GM23248 (cell line): Measurements from ENCODE around the gene VPS13A. TPM values are rescaled to one million over a fixed set of nuclear protein-coding genes. Genes with fewer than 3 reads are reported as not detected.

Experiments
- DNase-seq: peaks from one replicate; pipeline ENCODE4 v3.0.0-alpha.2; 2015
- H2AFZ ChIP-seq: fragments of 200-600 bp; sonication (generic); 2 replicates; pipeline ENCODE4 v1.6.1; 2016; ENCODE audit warnings: antibody characterized with exemption
- H3F3A ChIP-seq: fragments of 200-600 bp; sonication (generic); 2 replicates; pipeline ENCODE4 v1.6.1; 2016; ENCODE audit warnings: mild to moderate bottlenecking, antibody characterized with exemption, mixed run types; ENCODE audit not compliant: insufficient read depth
- H3K27ac ChIP-seq: fragments of 200-600 bp; sonication (generic); 2 replicates; pipeline ENCODE4 v1.5.1; 2016; ENCODE audit warnings: mild to moderate bottlenecking
- H3K27me3 ChIP-seq: fragments of 200-600 bp; sonication (generic); replicated peaks from 2 replicates; pipeline ENCODE4 v1.6.1; 2016; ENCODE audit warnings: mild to moderate bottlenecking; ENCODE audit not compliant: insufficient read depth
- H3K36me3 ChIP-seq: fragments of 200-600 bp; sonication (generic); 2 replicates; pipeline ENCODE4 v1.6.1; 2016; ENCODE audit warnings: low read depth, mild to moderate bottlenecking
- H3K4me1 ChIP-seq: fragments of 200-600 bp; sonication (generic); 2 replicates; pipeline ENCODE4 v1.6.1; 2016; ENCODE audit warnings: mild to moderate bottlenecking; ENCODE audit not compliant: insufficient read depth
- H3K4me2 ChIP-seq: fragments of 200-600 bp; sonication (generic); one replicate; pipeline ENCODE4 v1.6.1; 2016; ENCODE audit warnings: mild to moderate bottlenecking; ENCODE audit not compliant: unreplicated experiment
- H3K4me3 ChIP-seq: fragments of 200-600 bp; sonication (generic); 2 replicates; pipeline ENCODE4 v1.5.1; 2016; ENCODE audit warnings: mild to moderate bottlenecking
- H3K79me2 ChIP-seq: fragments of 200-600 bp; sonication (generic); 2 replicates; pipeline ENCODE4 v1.6.1; 2016; ENCODE audit warnings: mild to moderate bottlenecking; ENCODE audit not compliant: insufficient read depth
- H3K9ac ChIP-seq: fragments of 200-600 bp; sonication (generic); 2 replicates; pipeline ENCODE4 v1.6.1; 2016; ENCODE audit warnings: mild to moderate bottlenecking
- H3K9me2 ChIP-seq: fragments of 200-600 bp; sonication (generic); 2 replicates; pipeline ENCODE4 v1.6.1; 2016; ENCODE audit warnings: mixed run types, mild to moderate bottlenecking, moderate library complexity; ENCODE audit not compliant: insufficient read depth
- H3K9me3 ChIP-seq: fragments of 200-600 bp; sonication (generic); one replicate; pipeline ENCODE4 v1.6.1; 2017; ENCODE audit warnings: low read depth
- H4K20me1 ChIP-seq: fragments of 200-600 bp; sonication (generic); 2 replicates; pipeline ENCODE4 v1.6.0; 2016; ENCODE audit not compliant: insufficient read depth
- EZH2 ChIP-seq: fragments of 200-600 bp; sonication (generic); IDR thresholded peaks from 2 replicates; pipeline ENCODE4 v1.6.1; 2018; ENCODE audit warnings: antibody characterized with exemption, mild to moderate bottlenecking; ENCODE audit not compliant: insufficient read depth, poor library complexity, severe bottlenecking
- EZH2phosphoT487 ChIP-seq: fragments of 200-600 bp; sonication (generic); IDR thresholded peaks from 2 replicates; pipeline ENCODE4 v1.6.1; 2018; ENCODE audit warnings: antibody characterized with exemption, moderate library complexity, mild to moderate bottlenecking, low read depth; ENCODE audit not compliant: insufficient read depth
- WGBS, 2 experiments: methylation state at CpG; one replicate each; pipeline ENCODE4 v1.1.6; 2015 to 2017; ENCODE audit warnings: low lambda C conversion rate in 2 of 2, low coverage in 1 of 2; ENCODE audit errors: missing lambda C conversion rate in 2 of 2; 5-methylcytosine and 5-hydroxymethylcytosine counted together
- in situ Hi-C: fragments of 300-500 bp; cut with MboI; formaldehyde crosslinking; loops from 2 replicates; pipeline ENCODE4 v1.15.0; 2020
- polyA plus RNA-seq: library from polyadenylated mRNA; unstranded; fragments of >200 nt; fragmentation: Nextera tagmentation; extraction: Ambion mirVana; gene quantifications from 2 replicates; pipeline ENCODE4 v1.2.1, GENCODE V29; 2016
- total RNA-seq: library from RNA; depleted of rRNA; stranded (reverse); fragments of >200 nt; shearing (Covaris generic); gene quantifications from 2 replicates; pipeline ENCODE4 v1.2.3, GENCODE V29; 2014; rRNA removed

Gene VPS13A
- 15.8 and 19.9 TPM in 2 replicates for total RNA-seq
- 4.2 and 8.9 TPM in 2 replicates for polyA plus RNA-seq

- Histone ChIP-seq H3K9me3 (no peaks in the 10 kb centered on the region), H3K9ac (peak within 1 kb of the TSS; percentile 80), H4K20me1 (no peaks in the 10 kb centered on the region), H3K79me2 (peaks cover 42% of the 10 kb centered on the region), H3K36me3 (no peaks in the 10 kb centered on the region), H3K27ac (0 out of 2 replicates have a peak within 1 kb of the TSS, but pooled peaks have one; percentile 23), H2AFZ (peak within 1 kb of the TSS; percentile 95), H3F3A (peaks cover 17% of the 10 kb centered on the region), H3K4me1 (peaks cover 20% of the 10 kb centered on the region), H3K4me3 (peak within 1 kb of the TSS; percentile 86), H3K4me2 (peak within 1 kb of the TSS; percentile 89), H3K9me2 (no peaks in the 10 kb centered on the region), H3K27me3 (no peaks in the 10 kb centered on the region)
- WGBS, 2 experiments, result 1 to 2% methylated on average over 62 to 85 of the region's 89 CpGs
- peak; percentile 98 for DNase-seq
- TF ChIP-seq EZH2phosphoT487 (no peak), EZH2 (no peak)
- in situ Hi-C loops, result no loop called here
These were observed at the start of gene VPS13A for GRCh38 chr9:77177143-77177893. Gene VPS13A, plus strand, starts transcription at chr9:77177534. Its CDS starts 171 bp downstream, at chr9:77177705.

GRCh38 chr9:77128125-77128789 lies 49.1 kb upstream of the VPS13A start:
- H3F3A ChIP-seq, result no peaks in the 10 kb centered on the region
- H3K4me3 ChIP-seq, result no peak overlapping the region
- TF ChIP-seq EZH2phosphoT487 (no peak), EZH2 (no peak)
- no peak overlapping the region for H2AFZ ChIP-seq
- H3K9me3 ChIP-seq, result no peaks in the 10 kb centered on the region
- 0% methylated on average over 1 of the region's 1 CpG for WGBS, 2 experiments
- no peaks in the 10 kb centered on the region for H3K9me2 ChIP-seq
- 0 out of 2 replicates have a peak, but pooled peaks cover 6% of the 10 kb centered on the region for H3K27me3 ChIP-seq
- no peaks in the 10 kb centered on the region for H4K20me1 ChIP-seq
- H3K4me2 ChIP-seq, result no peak overlapping the region
- H3K36me3 ChIP-seq, result no peaks in the 10 kb centered on the region
- in situ Hi-C loops, result no loop called here
- H3K9ac ChIP-seq, result no peak overlapping the region
- no peaks in the 10 kb centered on the region for H3K4me1 ChIP-seq
- H3K79me2 ChIP-seq, result no peaks in the 10 kb centered on the region
- H3K27ac ChIP-seq, result no peak overlapping the region
- DNase-seq, result no peak

GRCh38 chr9:77131399-77131798 lies 45.9 kb upstream of the VPS13A start:
- in situ Hi-C loops, result no loop called here
- 1% methylated on average over 5 of the region's 5 CpGs for WGBS, 2 experiments
- Histone ChIP-seq H4K20me1 (no peaks in the 10 kb centered on the region), H2AFZ (no peak overlapping the region), H3K36me3 (no peaks in the 10 kb centered on the region), H3F3A (no peaks in the 10 kb centered on the region), H3K27ac (no peak overlapping the region), H3K4me3 (no peak overlapping the region), H3K4me2 (no peak overlapping the region), H3K4me1 (no peaks in the 10 kb centered on the region), H3K9me3 (no peaks in the 10 kb centered on the region), H3K79me2 (no peaks in the 10 kb centered on the region), H3K9me2 (no peaks in the 10 kb centered on the region), H3K27me3 (0 out of 2 replicates have a peak, but pooled peaks cover 6% of the 10 kb centered on the region), H3K9ac (no peak overlapping the region)
- no peak for DNase-seq
- TF ChIP-seq EZH2phosphoT487 (no peak), EZH2 (no peak)

DNA sequence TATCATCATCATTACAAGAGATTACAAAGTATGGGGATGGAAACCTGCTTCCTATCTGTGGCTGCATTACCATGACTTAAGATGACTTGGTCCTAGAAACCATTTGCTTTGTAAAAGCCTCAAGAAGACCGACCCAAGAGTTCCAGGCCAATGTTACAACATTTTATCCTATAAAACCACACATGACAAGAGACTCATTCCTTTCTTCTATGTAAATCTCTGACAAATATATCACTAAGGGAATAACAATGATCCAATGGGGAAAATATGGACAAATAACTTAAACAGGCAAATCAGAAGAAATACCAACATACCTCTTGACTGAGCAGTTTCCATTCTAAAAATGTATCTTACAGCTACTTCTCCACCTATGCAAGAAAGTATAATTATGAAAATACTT lies 44.3 kb upstream of the VPS13A start:
- H3K4me2 ChIP-seq, result no peak overlapping the region
- H3K9me3 ChIP-seq, result no peaks in the 10 kb centered on the region
- no peaks in the 10 kb centered on the region for H4K20me1 ChIP-seq
- WGBS, 2 experiments, result 22 to 32% methylated on average over 1 of the region's 1 CpG
- no peaks in the 10 kb centered on the region for H3F3A ChIP-seq
- in situ Hi-C loops, result no loop called here
- no peak overlapping the region for H3K27ac ChIP-seq
- no peaks in the 10 kb centered on the region for H3K79me2 ChIP-seq
- no peak overlapping the region for H3K4me3 ChIP-seq
- H3K9me2 ChIP-seq, result no peaks in the 10 kb centered on the region
- 0 out of 2 replicates have a peak, but pooled peaks cover 6% of the 10 kb centered on the region for H3K27me3 ChIP-seq
- H3K36me3 ChIP-seq, result no peaks in the 10 kb centered on the region
- no peak overlapping the region for H2AFZ ChIP-seq
- TF ChIP-seq EZH2 (no peak), EZH2phosphoT487 (no peak)
- no peaks in the 10 kb centered on the region for H3K4me1 ChIP-seq
- H3K9ac ChIP-seq, result no peak overlapping the region
- DNase-seq, result peak; percentile 6
